GM18511 (cell line): Measurements from ENCODE around the gene CTAGE9.

ENCODE experiments used
- ATAC-seq: cut with Tn5 transposase; IDR thresholded peaks from one replicate; pipeline ENCODE4 v1.9.1; 2021; ENCODE audit warnings: mild to moderate bottlenecking, moderate library complexity; ENCODE audit not compliant: unreplicated experiment

The CTAGE9 gene

GRCh38 chr6:131678442-131678841, 32.4 kb downstream of the CTAGE9 start:
- no peak for ATAC-seq

GRCh38 chr6:131673184-131673583, 37.6 kb downstream of the CTAGE9 start:
- no peak for ATAC-seq

- no peak for ATAC-seq
Observed at GRCh38 chr6:131669891-131670290, 40.9 kb downstream of the CTAGE9 start.

- ATAC-seq = no peak
Observed at GRCh38 chr6:131663578-131664165, 47.1 kb downstream of the CTAGE9 start.

- no peak for ATAC-seq
Observed at GRCh38 chr6:131660195-131660594, 50.6 kb downstream of the CTAGE9 start.
